DOHH2 (cell line): ENCODE measurements around the gene PILRA.

ENCODE experiments used
- H3F3A ChIP-seq: fragments of 200-600 bp; sonication (generic), shearing (Covaris generic); 2 replicates; pipeline ENCODE4 v1.6.0; 2016; ENCODE audit warnings: antibody characterized with exemption, mild to moderate bottlenecking; ENCODE audit not compliant: control insufficient read depth, insufficient read depth
- H3K27ac ChIP-seq: fragments of 200-600 bp; sonication (generic); 2 replicates; pipeline ENCODE4 v1.5.1; 2014; ENCODE audit warnings: low read depth, mild to moderate bottlenecking, low read length, moderate library complexity
- H3K27me3 ChIP-seq: fragments of 200-600 bp; sonication (generic); 2 replicates; pipeline ENCODE4 v1.6.1; 2014; ENCODE audit warnings: mild to moderate bottlenecking, low read length, mixed read lengths; ENCODE audit not compliant: control insufficient read depth
- H3K36me3 ChIP-seq: fragments of 200-600 bp; sonication (generic); 2 replicates; pipeline ENCODE4 v1.6.1; 2014; ENCODE audit warnings: mild to moderate bottlenecking, low read length, moderate library complexity, mixed read lengths; ENCODE audit not compliant: control insufficient read depth
- H3K4me1 ChIP-seq: fragments of 200-600 bp; sonication (generic); 2 replicates; pipeline ENCODE4 v1.6.1; 2014; ENCODE audit warnings: mild to moderate bottlenecking, low read length, mixed read lengths; ENCODE audit not compliant: control insufficient read depth
- H3K4me2 ChIP-seq: fragments of 200-600 bp; sonication (generic); 2 replicates; pipeline ENCODE4 v1.6.0; 2014; ENCODE audit warnings: mild to moderate bottlenecking, low read length, moderate library complexity
- H3K4me3 ChIP-seq: fragments of 200-600 bp; sonication (generic); 2 replicates; pipeline ENCODE4 v1.5.1; 2014; ENCODE audit warnings: mild to moderate bottlenecking, low read length, mixed read lengths
- H3K79me2 ChIP-seq: fragments of 200-600 bp; sonication (generic); 2 replicates; pipeline ENCODE4 v1.6.1; 2014; ENCODE audit warnings: mild to moderate bottlenecking, low read length, mixed read lengths; ENCODE audit not compliant: control insufficient read depth
- H3K9me2 ChIP-seq: fragments of 200-600 bp; sonication (generic); replicated peaks from 2 replicates; pipeline ENCODE4 v1.6.1; 2014; ENCODE audit warnings: mild to moderate bottlenecking, low read length, mixed read lengths; ENCODE audit not compliant: control insufficient read depth
- H3K9me3 ChIP-seq: fragments of 200-600 bp; sonication (generic); 2 replicates; pipeline ENCODE4 v1.6.1; 2014; ENCODE audit warnings: antibody characterized with exemption, low read length, mixed read lengths; ENCODE audit not compliant: control insufficient read depth, insufficient read depth
- H4K20me1 ChIP-seq: fragments of 200-600 bp; sonication (generic); 2 replicates; pipeline ENCODE4 v1.6.0; 2014; ENCODE audit warnings: low read depth, mild to moderate bottlenecking, antibody characterized with exemption, low read length, moderate library complexity; ENCODE audit not compliant: control insufficient read depth, insufficient read depth
- CTCF ChIP-seq: fragments of 200-600 bp; sonication (generic); IDR thresholded peaks from one replicate; pipeline ENCODE4 v1.5.1; 2014; ENCODE audit warnings: antibody characterized with exemption, mild to moderate bottlenecking, low read depth, low read length; ENCODE audit not compliant: poor library complexity, severe bottlenecking
- EZH2phosphoT487 ChIP-seq: fragments of 200-600 bp; sonication (generic); IDR thresholded peaks from 2 replicates; pipeline ENCODE4 v1.6.1; 2017; ENCODE audit warnings: borderline replicate concordance, mild to moderate bottlenecking, antibody characterized with exemption, low read length, moderate library complexity, mixed read lengths

Gene PILRA

GRCh38 chr7:100366411-100367250 lies 6.7 kb upstream of the PILRA start:
- Histone ChIP-seq H3K79me2 (no peaks in the 10 kb centered on the region), H3F3A (peaks cover 59% of the 10 kb centered on the region), H3K27me3 (no peaks in the 10 kb centered on the region), H3K4me3 (peak overlapping the region; percentile 56), H3K27ac (peak overlapping the region; percentile 92), H3K4me2 (peak overlapping the region; percentile 71), H4K20me1 (no peaks in the 10 kb centered on the region), H3K9me3 (no peaks in the 10 kb centered on the region), H3K4me1 (peaks cover 73% of the 10 kb centered on the region), H3K9me2 (no peaks in the 10 kb centered on the region), H3K36me3 (peaks cover 35% of the 10 kb centered on the region)
- TF ChIP-seq EZH2phosphoT487 = no peak
- TF ChIP-seq CTCF = no peak

GRCh38 chr7:100367251-100367620 lies 6.1 kb upstream of the PILRA start:
- Histone ChIP-seq H3K4me2 (peak overlapping the region; percentile 71), H3K9me2 (no peaks in the 10 kb centered on the region), H3K36me3 (peaks cover 30% of the 10 kb centered on the region), H3K27ac (peak overlapping the region; percentile 92), H3K9me3 (no peaks in the 10 kb centered on the region), H3K4me1 (peaks cover 80% of the 10 kb centered on the region), H3K4me3 (peak overlapping the region; percentile 56), H3F3A (peaks cover 53% of the 10 kb centered on the region), H3K79me2 (no peaks in the 10 kb centered on the region), H3K27me3 (no peaks in the 10 kb centered on the region), H4K20me1 (no peaks in the 10 kb centered on the region)
- no peak for TF ChIP-seq CTCF
- TF ChIP-seq EZH2phosphoT487 = no peak

GRCh38 chr7:100367676-100368613 lies 5.3 kb upstream of the PILRA start:
- Histone ChIP-seq H3K36me3 (peaks cover 23% of the 10 kb centered on the region), H3K4me2 (peak overlapping the region; percentile 71), H3K27me3 (no peaks in the 10 kb centered on the region), H3F3A (peaks cover 53% of the 10 kb centered on the region), H3K9me3 (no peaks in the 10 kb centered on the region), H3K27ac (peak overlapping the region; percentile 92), H3K4me3 (peak overlapping the region; percentile 56), H3K4me1 (peaks cover 87% of the 10 kb centered on the region), H3K79me2 (no peaks in the 10 kb centered on the region), H3K9me2 (no peaks in the 10 kb centered on the region), H4K20me1 (no peaks in the 10 kb centered on the region)
- TF ChIP-seq CTCF (no peak), EZH2phosphoT487 (no peak)
